ENCODE data around the gene APBA1.
A peak's percentile ranks its signal among the peaks of the same experiment; 100 is the strongest.
"Not testable (repeated sequence)": the region's sequence is repeated elsewhere in the genome, so short reads cannot be mapped to it uniquely, and the experiment has no call there.

The APBA1 gene

GRCh38 chr9:69433968-69434367 lies 238.2 kb downstream of the APBA1 start:
- no peak for DNase-seq

GRCh38 chr9:69433392-69433791 lies 238.8 kb downstream of the APBA1 start:
- no peak for DNase-seq

DNA sequence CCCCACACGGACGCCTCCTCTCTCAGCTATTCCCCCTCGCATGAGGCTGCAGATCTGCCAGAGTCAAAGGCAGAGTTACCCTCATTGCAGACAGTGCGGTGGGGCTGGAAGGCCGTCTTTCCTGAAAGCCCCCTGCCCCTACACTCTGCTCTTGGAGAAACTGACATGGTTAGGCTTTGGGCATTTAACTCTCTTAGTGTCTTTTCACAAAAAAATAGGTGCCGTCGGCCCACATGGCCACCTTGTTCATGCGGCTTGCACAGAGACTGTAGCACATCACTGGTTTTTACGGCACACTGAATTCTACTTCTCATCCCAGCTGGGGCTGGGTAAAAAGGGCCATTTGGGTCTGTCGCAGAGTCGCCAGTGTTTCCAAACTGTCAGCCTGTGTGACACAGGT lies 239.5 kb downstream of the APBA1 start:
- no peak for DNase-seq

DNA sequence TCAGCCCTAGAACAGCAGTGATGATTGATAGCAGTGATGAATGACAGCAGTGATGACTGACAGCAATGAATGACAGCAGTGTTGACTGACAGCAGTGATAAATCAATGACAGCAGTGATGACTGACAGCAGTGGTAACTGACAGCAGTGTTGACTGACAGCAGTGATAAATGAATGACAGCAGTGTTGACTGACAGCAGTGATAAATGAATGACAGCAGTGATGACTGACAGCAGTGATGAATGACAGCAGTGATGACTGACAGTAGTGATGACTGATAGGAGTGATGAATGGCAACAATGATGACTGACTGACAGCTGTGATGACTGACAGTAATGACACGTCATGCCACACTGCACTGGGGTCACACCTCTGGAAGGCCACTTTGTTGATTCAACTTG lies 240.4 kb downstream of the APBA1 start:
- DNase-seq = no peak

DNA sequence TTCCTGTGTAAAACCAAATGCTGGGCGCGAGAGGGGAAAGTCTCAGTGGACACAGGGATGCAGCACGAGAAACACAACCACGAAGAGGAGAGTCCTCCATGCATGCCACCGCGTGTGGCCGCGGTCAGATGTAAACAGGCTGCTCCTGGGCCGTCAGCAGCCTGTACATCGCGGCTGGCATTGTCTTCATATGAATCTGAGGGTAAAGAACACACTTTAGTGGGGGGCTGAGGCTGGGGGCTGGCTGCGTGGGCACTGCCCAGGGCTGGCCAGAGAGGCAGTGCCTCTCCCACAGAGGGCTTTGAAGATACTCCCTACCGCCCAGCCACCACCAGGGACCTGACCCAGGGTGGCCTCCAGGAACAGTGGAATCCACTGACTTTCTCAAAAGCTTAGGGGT lies 241.0 kb downstream of the APBA1 start:
- DNase-seq = no peak

GRCh38 chr9:69430206-69430605 lies 242.0 kb downstream of the APBA1 start:
- DNase-seq = no peak

- DNase-seq = no peak
These were observed 242.9 kb downstream of the APBA1 start for GRCh38 chr9:69429281-69429680.

GRCh38 chr9:69428017-69428785 lies 244.0 kb downstream of the APBA1 start:
- no peak for DNase-seq

DNA sequence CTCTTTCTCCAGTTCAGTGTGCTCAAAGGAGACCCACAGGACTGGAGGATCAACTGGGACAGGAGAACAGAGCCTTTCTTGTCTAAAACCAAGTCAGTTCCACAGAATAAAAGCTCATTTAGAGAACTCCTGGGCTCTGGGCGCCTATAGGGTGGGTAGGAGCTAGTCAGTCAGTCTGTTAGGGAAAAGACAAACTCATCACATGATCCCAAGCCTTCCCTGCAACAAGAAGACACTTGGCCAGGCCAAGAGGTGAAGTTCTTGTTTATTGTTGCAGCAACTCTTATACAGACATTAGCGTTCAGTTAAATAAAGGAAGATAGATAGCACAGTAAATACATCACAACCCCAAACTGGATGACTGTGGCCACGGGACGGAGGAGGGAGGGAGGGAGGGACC lies 244.9 kb downstream of the APBA1 start:
- DNase-seq = no peak

DNA sequence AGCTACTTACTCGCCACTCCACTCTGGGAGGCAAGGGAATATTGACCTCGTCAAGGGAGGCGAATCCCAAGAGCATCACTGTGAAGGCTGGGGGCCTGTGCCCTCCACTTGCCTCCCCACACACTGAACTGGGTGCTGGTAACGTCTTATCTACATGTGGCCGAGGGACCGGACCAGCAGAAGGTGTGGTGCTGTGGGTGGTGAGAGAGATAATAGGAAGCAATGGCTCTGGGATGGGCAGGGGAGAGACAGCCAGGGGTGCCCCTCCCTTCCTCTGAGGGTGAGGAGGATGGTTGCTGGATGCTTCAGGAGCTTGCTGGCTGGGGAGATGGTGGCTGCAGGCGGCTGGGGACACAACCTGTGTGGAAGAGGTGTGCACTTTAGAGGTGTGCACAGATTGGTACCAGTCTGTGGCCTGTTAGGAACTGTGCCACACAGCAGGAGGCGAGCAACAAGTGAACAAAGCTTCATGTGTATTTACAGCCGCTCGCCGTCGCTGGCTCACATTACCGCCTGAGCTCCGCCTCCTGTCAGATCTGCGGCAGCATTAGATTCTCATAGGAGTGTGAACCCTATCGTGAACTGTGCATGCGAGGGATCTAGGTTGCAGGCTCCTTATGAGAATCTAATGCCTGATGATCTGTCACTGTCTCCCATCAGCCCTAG lies 246.9 kb downstream of the APBA1 start:
- DNase-seq = no peak

DNA sequence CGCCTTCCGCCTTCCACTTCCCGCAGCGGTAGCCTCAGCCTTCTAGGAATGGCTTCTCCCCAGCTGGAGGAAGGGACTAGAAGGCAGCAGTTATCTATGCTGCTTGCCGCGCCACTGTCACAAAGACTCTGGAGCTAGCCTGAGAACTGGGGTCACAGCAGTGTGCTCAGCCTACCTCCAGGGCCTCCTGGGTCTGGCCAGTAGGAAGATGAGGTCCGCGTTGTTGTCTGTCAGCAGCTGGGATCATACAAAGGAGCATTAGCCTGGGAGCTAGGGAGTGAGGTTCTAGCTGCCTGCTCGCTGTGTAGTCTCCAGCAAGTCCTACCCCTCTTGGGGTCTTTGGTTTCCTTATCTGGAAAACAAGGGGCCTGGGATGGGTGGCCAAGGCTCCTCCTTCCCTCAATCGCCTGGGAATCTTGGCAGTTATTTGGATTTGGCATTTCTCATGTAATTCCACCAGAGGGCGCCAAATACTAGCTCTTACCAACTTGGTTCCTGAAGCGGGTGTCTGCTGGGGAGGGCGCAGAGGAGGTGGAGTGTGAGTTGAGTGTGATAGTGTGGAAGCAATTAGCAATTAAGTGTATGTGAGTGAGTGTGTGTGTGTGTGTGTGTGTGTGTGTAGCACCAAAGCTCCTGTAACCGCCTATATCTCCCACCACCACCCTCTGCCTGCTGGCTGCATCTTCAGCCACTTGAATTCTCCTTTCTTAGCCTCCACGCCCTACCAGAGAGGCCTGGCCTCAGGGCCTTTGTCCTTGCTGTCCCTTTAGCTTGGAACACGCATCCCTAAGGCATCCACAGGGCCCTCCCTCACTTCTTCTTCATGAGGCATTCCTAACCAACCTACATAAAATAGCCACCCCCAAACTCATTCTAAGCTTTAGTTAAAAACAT lies 250.0 kb downstream of the APBA1 start:
- peak; percentile 59 for DNase-seq

DNA sequence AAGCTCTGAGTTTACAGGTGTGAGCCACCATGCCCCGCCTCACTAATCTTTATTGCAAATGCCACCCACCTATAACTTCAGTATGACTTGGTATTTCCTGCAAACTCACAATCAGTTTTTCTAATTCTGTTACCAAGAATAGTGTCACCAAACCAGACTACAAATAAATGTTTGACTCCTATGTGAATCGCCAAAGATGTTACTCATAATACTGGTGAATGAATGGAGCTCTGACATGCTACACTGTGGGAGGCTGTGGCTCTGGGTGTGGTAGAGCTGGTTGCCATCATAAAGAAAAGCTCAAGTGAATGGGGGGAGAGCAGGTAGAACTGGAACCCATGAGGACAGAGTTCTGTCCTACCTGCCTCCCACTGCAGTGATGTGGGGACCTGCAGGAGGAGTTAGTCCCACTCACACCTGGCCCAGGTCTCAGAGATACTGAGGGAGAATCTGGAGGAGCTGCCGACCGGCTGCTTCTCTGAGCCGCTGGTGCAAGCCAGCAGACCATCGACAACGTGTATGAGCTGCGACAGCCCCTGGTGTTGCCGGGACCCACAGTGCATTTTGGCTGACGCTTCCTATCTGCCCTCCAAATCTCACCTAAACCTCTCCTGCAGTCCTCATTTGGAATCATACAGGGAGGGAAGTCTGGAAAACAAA lies 251.4 kb downstream of the APBA1 start:
- DNase-seq = no peak

DNA sequence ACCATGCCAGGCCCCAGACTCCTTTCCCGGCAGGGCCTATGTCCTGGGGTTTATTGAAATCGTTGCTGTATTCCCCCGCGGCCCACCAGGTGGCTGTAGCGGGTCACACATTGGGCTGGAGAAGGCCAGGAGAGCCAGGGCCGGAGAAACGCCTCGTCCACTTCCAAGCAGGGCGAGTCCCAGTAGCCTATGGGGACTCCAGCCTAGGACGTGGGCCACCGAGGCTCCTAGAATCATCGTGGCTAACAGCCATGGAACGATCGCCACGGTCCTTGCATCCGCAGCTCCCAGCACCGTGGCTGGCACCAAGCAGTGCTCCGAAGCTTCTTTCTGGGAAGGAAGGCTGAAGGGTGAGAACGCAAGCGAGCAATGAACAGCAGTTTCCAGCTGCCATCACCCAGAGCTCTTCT lies 259.4 kb downstream of the APBA1 start:
- DNase-seq = no peak

DNA sequence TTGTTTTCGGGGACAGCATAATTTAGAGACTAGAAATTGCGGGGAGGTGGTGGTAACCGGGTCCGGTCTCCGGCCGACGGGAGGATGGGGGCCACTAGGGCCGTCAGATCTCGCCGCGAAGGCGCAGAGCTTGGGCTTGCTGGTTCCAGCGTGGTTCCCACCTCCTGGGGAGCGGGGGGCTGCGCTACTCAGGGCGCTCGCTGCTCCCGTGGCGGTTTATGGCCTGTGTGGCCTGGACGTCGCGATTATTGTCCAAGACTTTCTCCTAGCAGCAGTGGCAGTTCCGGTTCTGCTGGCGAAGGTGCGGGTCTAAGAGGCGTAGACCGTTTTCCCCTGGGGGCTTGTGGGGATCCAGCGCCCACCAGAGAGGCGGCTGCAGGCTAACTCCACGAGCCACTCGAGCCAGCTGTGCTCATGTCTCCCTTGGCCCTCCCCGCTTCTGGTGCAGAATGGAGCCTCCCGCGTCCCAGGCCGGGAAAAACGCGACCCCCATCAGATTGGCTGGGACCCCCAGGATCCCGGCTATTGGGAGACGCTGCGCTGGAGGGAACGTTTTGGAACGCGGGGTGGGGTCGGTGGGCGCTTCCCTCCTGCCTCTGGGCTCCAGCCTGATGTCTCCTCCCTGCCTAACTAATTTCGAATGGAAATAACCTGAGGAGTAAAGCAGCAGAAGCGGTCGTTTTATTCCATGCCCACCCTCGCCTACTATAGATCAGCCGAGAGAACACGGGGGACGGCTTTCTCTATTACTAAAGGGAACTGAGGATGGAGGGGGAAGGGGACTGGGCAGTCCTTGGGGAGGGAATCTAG lies 260.0 kb downstream of the APBA1 start:
- no peak for DNase-seq

DNA sequence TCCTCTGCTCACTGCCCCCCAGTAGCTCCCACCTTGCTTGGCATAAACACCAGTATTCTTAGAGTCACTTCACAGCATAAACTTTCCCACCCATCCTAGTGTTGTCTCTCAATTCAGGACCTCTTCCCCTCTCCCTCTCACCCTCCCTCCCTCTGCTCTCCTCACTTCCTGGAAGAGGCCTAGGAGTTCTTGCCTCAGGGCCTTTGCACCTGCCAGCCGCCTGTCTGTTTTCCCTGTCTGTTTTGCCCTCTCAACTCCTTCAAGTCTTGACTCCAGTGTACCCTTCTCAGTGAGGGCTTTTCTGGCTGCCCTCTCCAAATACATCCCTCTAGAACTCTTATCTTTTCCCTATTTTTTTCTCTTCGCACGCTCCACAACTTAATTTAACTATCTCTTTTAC lies 260.9 kb downstream of the APBA1 start:
- DNase-seq = no peak

GRCh38 chr9:69409936-69410335 lies 262.2 kb downstream of the APBA1 start:
- not testable (repeated sequence) for DNase-seq

DNA sequence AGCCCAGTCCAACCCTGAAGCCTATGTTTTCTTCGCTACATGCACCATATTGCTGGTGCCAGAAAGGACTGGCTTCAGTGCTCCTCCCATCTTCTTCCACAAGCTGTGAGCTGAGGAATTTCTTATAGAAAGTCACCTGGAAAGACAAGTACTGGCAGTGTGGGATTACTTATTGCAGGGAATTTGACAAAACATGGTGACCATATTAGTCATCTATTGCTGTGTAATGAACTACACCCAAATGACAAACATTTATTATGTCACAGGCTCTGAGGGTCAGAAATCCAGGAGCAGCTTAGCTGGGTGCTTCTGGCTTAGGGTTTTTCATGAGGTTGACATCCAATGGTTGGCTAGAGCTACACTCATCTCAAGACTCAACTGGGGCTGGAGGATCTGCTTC lies 271.7 kb downstream of the APBA1 start:
- DNase-seq = no peak

GRCh38 chr9:69397384-69398214 lies 274.6 kb downstream of the APBA1 start:
- no peak for DNase-seq

GRCh38 chr9:69396759-69397158 lies 275.4 kb downstream of the APBA1 start:
- no peak for DNase-seq

DNA sequence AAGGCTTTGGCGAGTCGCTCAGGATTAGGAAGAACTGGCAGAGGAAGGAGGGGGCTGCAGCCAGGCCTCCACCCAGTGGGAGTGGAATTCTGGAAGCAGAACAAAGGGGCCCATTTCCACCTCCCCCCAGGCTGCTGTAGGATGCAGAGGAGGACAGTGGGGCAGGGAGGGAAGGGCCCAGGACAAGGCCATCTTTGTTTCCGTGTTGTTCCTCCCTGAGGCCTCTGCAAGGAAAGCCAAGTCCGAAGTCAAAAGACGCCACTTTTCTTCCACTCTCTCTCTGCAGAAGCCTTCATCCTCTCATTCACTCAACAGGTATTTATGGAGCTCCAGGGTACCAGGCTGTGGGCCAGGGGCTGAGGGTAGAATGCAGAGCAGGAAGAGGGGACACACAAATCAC lies 276.5 kb downstream of the APBA1 start:
- DNase-seq = no peak

DNA sequence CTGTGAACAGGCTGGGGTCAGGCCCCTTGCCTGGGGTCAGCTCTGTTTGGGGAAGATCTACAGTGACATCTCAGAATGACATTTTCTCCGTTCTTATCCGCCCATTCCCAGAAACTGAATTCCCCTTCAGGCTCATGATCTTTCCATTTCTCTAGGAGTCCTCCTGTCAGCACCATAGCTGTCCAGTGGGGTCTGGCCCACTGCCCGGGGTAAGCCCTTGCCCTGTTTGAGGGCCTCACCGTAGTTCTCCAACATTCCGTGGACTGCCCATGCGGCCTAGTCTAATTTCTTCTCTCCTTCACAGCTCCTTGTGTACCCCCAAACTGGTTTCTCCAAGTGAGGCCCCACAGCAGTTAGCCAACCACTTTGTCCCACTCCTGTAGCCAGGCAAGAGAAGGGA lies 278.7 kb downstream of the APBA1 start:
- no peak for DNase-seq
